OCI-M1 (cell line): Measurements from ENCODE around the gene RIOK3.

Source experiments
- DNase-seq: peaks from one replicate; lab custom pipeline; 2025; lab: John Stamatoyannopoulos, UW

Gene RIOK3

GRCh38 chr18:23528580-23529472 lies 75.7 kb downstream of the RIOK3 start:
- peak; percentile 98 for DNase-seq

- peak; percentile 54 for DNase-seq
Observed at GRCh38 chr18:23529604-23530003, 76.5 kb downstream of the RIOK3 start.

- DNase-seq, result no peak
Observed at GRCh38 chr18:23530195-23530594, 77.1 kb downstream of the RIOK3 start.

- no peak for DNase-seq
Observed at GRCh38 chr18:23531912-23532311, 78.8 kb downstream of the RIOK3 start.
